Measurements from ENCODE around the gene METTL2A.
"Not testable (repeated sequence)": the region's sequence is repeated elsewhere in the genome, so short reads cannot be mapped to it uniquely, and the experiment has no call there.

DNA sequence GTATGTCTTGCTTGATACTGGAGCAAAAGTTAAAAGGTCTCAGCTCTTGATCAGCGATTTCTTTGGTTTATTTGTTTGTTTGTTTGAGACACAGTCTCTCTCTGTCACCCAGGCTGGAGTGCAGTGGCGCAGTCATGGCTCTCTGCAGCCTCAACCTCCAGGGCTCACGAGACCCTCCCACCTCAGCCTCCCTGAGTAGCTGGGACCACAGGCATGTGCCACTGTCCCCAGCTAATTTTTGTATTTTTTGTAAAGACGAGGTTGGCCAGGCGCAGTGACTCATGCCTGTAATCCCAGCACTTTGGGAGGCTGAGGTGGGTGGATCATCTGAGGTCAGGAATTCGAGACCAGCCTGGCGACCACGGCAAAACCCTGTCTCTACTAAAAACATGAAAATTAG is 75.1 kb downstream of the METTL2A start:
- TF ChIP-seq ZNF384 (IDR thresholded peaks at IDR 0.05); L3MBTL2 (conservative IDR thresholded peaks at IDR 0.05); BHLHE40 (IDR thresholded peaks at IDR 0.05; ENCODE audit: borderline replicate concordance); TARDBP (IDR thresholded peaks at IDR 0.05); FOXA1 (IDR thresholded peaks at IDR 0.05); SUZ12 (IDR thresholded peaks at IDR 0.05): not testable (repeated sequence)

Measured in HEK293T (cell line).